Measurements from ENCODE around the gene PRRG1. TPM values are rescaled to one million over a fixed set of nuclear protein-coding genes. Genes with fewer than 3 reads are reported as not detected.
"Not testable (repeated sequence)": the region's sequence is repeated elsewhere in the genome, so short reads cannot be mapped to it uniquely, and the experiment has no call there.

The PRRG1 gene
- not detected for total RNA-seq

GRCh38 chrX:37349221-37350033 is at the start of gene PRRG1:
Gene PRRG1, plus strand, starts transcription at chrX:37349364. Its CDS starts 56,886 bp downstream, at chrX:37406250.
- H3K4me1 Mint-ChIP-seq (ENCODE audit: low read depth) = peaks cover 7% of the 10 kb centered on the region
- DNase-seq = no peak
- POLR2A ChIA-PET = no interaction called here
- no peaks in the 10 kb centered on the region for H3K9me3 Mint-ChIP-seq
- CTCF ChIA-PET = no interaction called here
- H3K36me3 Mint-ChIP-seq = no peaks in the 10 kb centered on the region
- H3K27me3 Mint-ChIP-seq = peaks cover 19% of the 10 kb centered on the region
- H3K27ac Mint-ChIP-seq = no peak within 1 kb of the TSS
- intact Hi-C loops (cut with micrococcal nuclease) = no loop called here
- no peak within 1 kb of the TSS for H3K4me3 Mint-ChIP-seq

GRCh38 chrX:37302569-37302968 is 46.6 kb upstream of the PRRG1 start:
- Mint-ChIP-seq H3K4me3 (no peak overlapping the region), H3K4me1 (ENCODE audit: low read depth) (no peaks in the 10 kb centered on the region), H3K36me3 (no peaks in the 10 kb centered on the region), H3K27ac (no peak overlapping the region), H3K27me3 (no peaks in the 10 kb centered on the region), H3K9me3 (no peaks in the 10 kb centered on the region)
- intact Hi-C loops (cut with micrococcal nuclease) = no loop called here
- CTCF ChIA-PET = no interaction called here
- DNase-seq = no peak
- POLR2A ChIA-PET = no interaction called here

GRCh38 chrX:37305238-37305637 is 43.9 kb upstream of the PRRG1 start:
- H3K36me3 Mint-ChIP-seq; H3K27ac Mint-ChIP-seq; H3K4me1 Mint-ChIP-seq (ENCODE audit: low read depth); DNase-seq; H3K9me3 Mint-ChIP-seq; POLR2A ChIA-PET; CTCF ChIA-PET; H3K27me3 Mint-ChIP-seq; H3K4me3 Mint-ChIP-seq; intact Hi-C loops (cut with micrococcal nuclease): not testable (repeated sequence)

GRCh38 chrX:37314531-37314930 is 34.6 kb upstream of the PRRG1 start:
- no peaks in the 10 kb centered on the region for H3K27me3 Mint-ChIP-seq
- no peak for DNase-seq
- intact Hi-C loops (cut with micrococcal nuclease) = no loop called here
- no peaks in the 10 kb centered on the region for H3K36me3 Mint-ChIP-seq
- ChIA-PET CTCF (no interaction called here), POLR2A (no interaction called here)
- no peak overlapping the region for H3K27ac Mint-ChIP-seq
- no peak overlapping the region for H3K4me3 Mint-ChIP-seq
- H3K4me1 Mint-ChIP-seq (ENCODE audit: low read depth) = no peaks in the 10 kb centered on the region
- H3K9me3 Mint-ChIP-seq = no peaks in the 10 kb centered on the region

- ChIA-PET POLR2A (no interaction called here), CTCF (no interaction called here)
- Mint-ChIP-seq H3K4me3 (no peak overlapping the region), H3K36me3 (no peaks in the 10 kb centered on the region), H3K27me3 (no peaks in the 10 kb centered on the region), H3K27ac (no peak overlapping the region), H3K4me1 (ENCODE audit: low read depth) (no peaks in the 10 kb centered on the region), H3K9me3 (no peaks in the 10 kb centered on the region)
- DNase-seq = no peak
- intact Hi-C loops (cut with micrococcal nuclease) = no loop called here
Measured at GRCh38 chrX:37315511-37316248, 33.5 kb upstream of the PRRG1 start.

- no peaks in the 10 kb centered on the region for H3K4me1 Mint-ChIP-seq (ENCODE audit: low read depth)
- intact Hi-C loops (cut with micrococcal nuclease) = no loop called here
- DNase-seq = no peak
- ChIA-PET CTCF (no interaction called here), POLR2A (no interaction called here)
- no peak overlapping the region for H3K27ac Mint-ChIP-seq
- no peaks in the 10 kb centered on the region for H3K9me3 Mint-ChIP-seq
- H3K27me3 Mint-ChIP-seq = no peaks in the 10 kb centered on the region
- H3K4me3 Mint-ChIP-seq = no peak overlapping the region
- no peaks in the 10 kb centered on the region for H3K36me3 Mint-ChIP-seq
Measured at GRCh38 chrX:37320541-37321203, 28.5 kb upstream of the PRRG1 start.

GRCh38 chrX:37330642-37331041 is 18.5 kb upstream of the PRRG1 start:
- no peak overlapping the region for H3K27ac Mint-ChIP-seq
- no peaks in the 10 kb centered on the region for H3K27me3 Mint-ChIP-seq
- ChIA-PET POLR2A (no interaction called here), CTCF (no interaction called here)
- H3K4me1 Mint-ChIP-seq (ENCODE audit: low read depth) = no peaks in the 10 kb centered on the region
- no peaks in the 10 kb centered on the region for H3K36me3 Mint-ChIP-seq
- DNase-seq = no peak
- no peak overlapping the region for H3K4me3 Mint-ChIP-seq
- intact Hi-C loops (cut with micrococcal nuclease) = no loop called here
- no peaks in the 10 kb centered on the region for H3K9me3 Mint-ChIP-seq

GRCh38 chrX:37331546-37331945 is 17.6 kb upstream of the PRRG1 start:
- CTCF ChIA-PET = no interaction called here
- no peaks in the 10 kb centered on the region for H3K9me3 Mint-ChIP-seq
- intact Hi-C loops (cut with micrococcal nuclease) = no loop called here
- H3K27ac Mint-ChIP-seq = no peak overlapping the region
- H3K36me3 Mint-ChIP-seq = no peaks in the 10 kb centered on the region
- H3K4me3 Mint-ChIP-seq = no peak overlapping the region
- H3K4me1 Mint-ChIP-seq (ENCODE audit: low read depth) = no peaks in the 10 kb centered on the region
- no peaks in the 10 kb centered on the region for H3K27me3 Mint-ChIP-seq
- DNase-seq = no peak
- POLR2A ChIA-PET = no interaction called here

GRCh38 chrX:37332055-37332454 is 17.1 kb upstream of the PRRG1 start:
- H3K27ac Mint-ChIP-seq = no peak overlapping the region
- no peaks in the 10 kb centered on the region for H3K9me3 Mint-ChIP-seq
- H3K36me3 Mint-ChIP-seq = no peaks in the 10 kb centered on the region
- DNase-seq = no peak
- POLR2A ChIA-PET = no interaction called here
- intact Hi-C loops (cut with micrococcal nuclease) = no loop called here
- no peaks in the 10 kb centered on the region for H3K27me3 Mint-ChIP-seq
- no peak overlapping the region for H3K4me3 Mint-ChIP-seq
- CTCF ChIA-PET = no interaction called here
- H3K4me1 Mint-ChIP-seq (ENCODE audit: low read depth) = no peaks in the 10 kb centered on the region

- no peak for DNase-seq
- Mint-ChIP-seq H3K4me1 (ENCODE audit: low read depth) (no peaks in the 10 kb centered on the region), H3K27me3 (no peaks in the 10 kb centered on the region), H3K27ac (no peak overlapping the region), H3K4me3 (no peak overlapping the region), H3K36me3 (no peaks in the 10 kb centered on the region), H3K9me3 (no peaks in the 10 kb centered on the region)
- intact Hi-C loops (cut with micrococcal nuclease) = no loop called here
- ChIA-PET POLR2A (no interaction called here), CTCF (no interaction called here)
Measured at GRCh38 chrX:37332987-37333658, 16.0 kb upstream of the PRRG1 start.

GRCh38 chrX:37347420-37347819 is 1.7 kb upstream of the PRRG1 start:
- no peak overlapping the region for H3K27ac Mint-ChIP-seq
- intact Hi-C loops (cut with micrococcal nuclease) = no loop called here
- no peaks in the 10 kb centered on the region for H3K36me3 Mint-ChIP-seq
- H3K27me3 Mint-ChIP-seq = peaks cover 19% of the 10 kb centered on the region
- CTCF ChIA-PET = no interaction called here
- no peak overlapping the region for H3K4me3 Mint-ChIP-seq
- no peaks in the 10 kb centered on the region for H3K9me3 Mint-ChIP-seq
- POLR2A ChIA-PET = no interaction called here
- peaks cover 7% of the 10 kb centered on the region for H3K4me1 Mint-ChIP-seq (ENCODE audit: low read depth)
- DNase-seq = no peak

- Mint-ChIP-seq H3K4me3 (no peak overlapping the region), H3K36me3 (no peaks in the 10 kb centered on the region), H3K27ac (no peak overlapping the region), H3K9me3 (no peaks in the 10 kb centered on the region), H3K4me1 (ENCODE audit: low read depth) (peaks cover 7% of the 10 kb centered on the region), H3K27me3 (peaks cover 19% of the 10 kb centered on the region)
- DNase-seq = no peak
- CTCF ChIA-PET = no interaction called here
- POLR2A ChIA-PET = no interaction called here
- intact Hi-C loops (cut with micrococcal nuclease) = no loop called here
Measured at GRCh38 chrX:37348231-37348970, 763 bp upstream of the PRRG1 start.

Data from activated CD4-positive, alpha-beta memory T cell treated with anti-CD3 and anti-CD28 coated beads for 36 hours (primary cell).